Adipose tissue (tissue), 3 donors: ENCODE results near the gene YJU2. TPM values are rescaled to one million over a fixed set of nuclear protein-coding genes. Genes with fewer than 3 reads are reported as not detected.
"Not testable (repeated sequence)": the region's sequence is repeated elsewhere in the genome, so short reads cannot be mapped to it uniquely, and the experiment has no call there.

Source experiments
- H3K27ac ChIP-seq: one replicate; pipeline ENCODE4 v1.5.1; 2013; ENCODE audit warnings: low read depth, low read length
- WGBS, 3 donors: extraction: QIAGEN DNeasy Blood & Tissue Kit; methylation state at CpG; one replicate each; pipeline ENCODE4 v1.1.7; 2013; 5-methylcytosine and 5-hydroxymethylcytosine counted together
- polyA plus RNA-seq, 3 donors: library from polyadenylated mRNA; stranded (reverse); fragments of 200-250 nt; gene quantifications; one replicate each; pipeline ENCODE4 v1.2.3, GENCODE V29; 2013
- donor health status: healthy with polysubstance abuse.
- donor health status: Bipolar disorder and iron deficiency.
- donor health status: healthy.

Gene YJU2
- polyA plus RNA-seq, 3 donors, result 20.9 to 27.1 (median 21.6) TPM

DNA sequence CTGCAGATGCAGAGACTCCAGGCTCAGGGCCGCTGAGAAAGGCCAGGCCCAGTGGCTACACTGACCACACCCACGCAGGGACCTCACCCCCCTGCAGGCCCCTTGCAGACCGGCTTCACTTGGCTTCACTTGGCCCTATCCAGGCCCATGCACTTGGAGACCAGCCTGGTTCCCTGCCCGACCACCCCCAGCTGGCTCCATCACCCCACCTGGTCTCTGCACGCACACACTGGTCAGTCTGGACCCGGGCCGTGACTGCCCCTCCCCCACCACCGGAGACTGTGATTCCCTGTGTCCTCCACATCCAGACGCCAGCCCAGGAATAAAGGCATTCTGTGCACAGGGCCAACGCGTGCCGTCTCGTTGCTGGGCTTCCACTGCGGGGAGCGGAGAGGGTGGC, 22.4 kb upstream of the YJU2 start:
- 64 to 67% (median 66%) methylated on average over 15 of the region's 15 CpGs for WGBS, 3 donors
- no peak overlapping the region for H3K27ac ChIP-seq

DNA sequence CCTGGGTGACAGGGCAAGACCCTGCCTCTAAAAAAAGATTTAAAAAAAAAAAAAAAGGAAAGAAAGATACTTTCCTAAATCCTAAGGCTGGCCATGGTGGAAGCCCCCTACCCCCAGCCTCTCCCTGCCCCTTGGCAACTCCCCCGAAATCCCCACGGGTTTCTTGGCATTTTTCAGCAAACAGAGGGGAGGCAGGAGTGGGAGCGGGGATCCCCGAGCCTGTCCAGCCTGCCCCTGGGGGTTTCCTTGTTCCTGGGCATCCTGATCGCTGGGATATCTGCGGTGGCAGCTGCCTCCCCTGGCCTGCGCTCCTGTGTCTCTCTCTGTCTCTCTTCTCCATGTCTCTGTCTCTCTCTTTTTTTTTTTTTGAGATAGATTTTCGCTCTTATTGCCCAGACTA, 21.0 kb upstream of the YJU2 start:
- 70 to 79% (median 70%) methylated on average over 8 of the region's 8 CpGs for WGBS, 3 donors

DNA sequence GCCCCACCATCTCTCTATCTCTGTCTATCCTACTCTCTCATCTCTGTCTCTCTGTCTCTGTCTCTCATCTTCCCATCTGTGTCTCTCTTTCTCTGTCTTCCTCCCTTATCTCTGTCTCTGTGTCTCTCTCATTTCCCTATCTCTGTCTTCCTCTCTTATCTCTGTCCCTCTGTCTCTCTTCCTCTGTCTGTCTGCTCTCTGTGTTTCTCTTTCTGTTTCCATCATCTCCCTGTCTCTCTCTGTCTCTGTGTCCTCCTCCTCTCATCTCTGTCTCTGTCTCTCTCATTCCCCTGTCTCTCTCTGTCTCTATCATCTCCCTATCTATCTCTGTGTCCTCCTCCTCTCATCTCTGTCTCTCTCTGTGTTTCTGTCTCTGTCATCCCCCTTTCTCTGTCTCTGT, 19.1 kb upstream of the YJU2 start:
- no peak overlapping the region for H3K27ac ChIP-seq

More for the DNA sequence above, 21.0 kb upstream of the YJU2 start:
- no peak overlapping the region for H3K27ac ChIP-seq

DNA sequence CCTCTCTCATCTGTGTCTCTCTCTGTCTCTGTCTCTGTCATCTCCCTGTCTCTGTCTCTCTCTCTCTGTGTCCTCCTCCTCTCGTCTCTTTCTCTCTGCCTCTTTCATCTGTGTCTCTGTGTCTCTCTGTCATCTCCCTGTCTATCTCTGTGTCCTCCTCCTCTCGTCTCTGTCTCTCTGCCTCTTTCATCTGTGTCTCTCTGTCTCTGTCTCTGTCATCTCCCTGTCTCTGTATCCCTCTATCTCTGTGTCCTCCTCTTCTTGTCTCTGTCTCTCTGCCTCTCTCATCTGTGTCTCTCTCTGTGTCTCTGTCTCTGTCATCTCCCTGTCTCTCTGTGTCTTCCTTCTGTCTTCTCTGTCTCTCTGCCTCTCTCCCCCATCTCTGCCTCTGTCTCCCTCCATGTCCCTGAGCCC, 18.1 kb upstream of the YJU2 start:
- H3K27ac ChIP-seq, result no peak overlapping the region
- WGBS, 3 donors, result 61 to 67% (median 61%) methylated on average over 2 of the region's 2 CpGs

DNA sequence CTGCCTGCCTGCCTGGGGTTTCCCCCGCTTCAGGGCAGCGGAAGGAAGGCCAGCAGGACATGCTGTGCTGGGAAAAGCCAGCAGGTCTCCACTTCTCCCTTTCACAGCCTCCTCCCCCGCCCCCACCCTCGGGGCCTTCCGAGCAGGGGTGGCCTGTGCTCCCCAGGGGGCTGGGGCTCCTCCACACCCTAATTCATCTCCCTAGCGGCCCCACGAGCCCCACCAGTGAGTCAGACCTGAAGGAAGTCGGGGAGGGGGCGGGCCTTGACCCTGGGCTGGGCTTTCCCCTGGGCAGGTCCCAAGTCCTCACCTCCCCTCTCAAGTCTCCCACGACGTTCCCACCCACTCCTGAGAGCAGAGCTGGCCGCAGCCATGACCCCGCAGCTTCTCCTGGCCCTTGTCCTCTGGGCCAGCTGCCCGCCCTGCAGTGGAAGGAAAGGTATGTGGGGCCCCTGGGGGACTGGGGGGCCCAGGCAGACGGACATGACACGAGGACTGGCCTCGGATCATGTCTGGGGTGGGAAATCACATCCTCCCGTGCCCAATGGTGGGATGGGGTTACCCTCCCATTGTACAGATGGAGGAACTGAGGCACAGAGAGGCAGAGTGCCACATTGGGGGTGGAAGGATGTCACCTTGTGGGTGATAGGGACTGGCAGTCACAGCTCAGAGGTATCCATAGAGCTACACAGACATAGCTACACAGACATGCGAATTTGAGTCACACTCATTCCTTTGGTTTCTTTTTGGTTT, 17.5 kb upstream of the YJU2 start, which contains the start of gene EBI3:
Gene EBI3, plus strand, starts transcription at position 345 of the 753 bp plus-strand sequence. Its CDS starts 28 bp downstream, at position 373.
- 9 to 14% (median 11%) methylated on average over 19 of the region's 19 CpGs for WGBS, 3 donors
- H3K27ac ChIP-seq, result no peak within 1 kb of the TSS

DNA sequence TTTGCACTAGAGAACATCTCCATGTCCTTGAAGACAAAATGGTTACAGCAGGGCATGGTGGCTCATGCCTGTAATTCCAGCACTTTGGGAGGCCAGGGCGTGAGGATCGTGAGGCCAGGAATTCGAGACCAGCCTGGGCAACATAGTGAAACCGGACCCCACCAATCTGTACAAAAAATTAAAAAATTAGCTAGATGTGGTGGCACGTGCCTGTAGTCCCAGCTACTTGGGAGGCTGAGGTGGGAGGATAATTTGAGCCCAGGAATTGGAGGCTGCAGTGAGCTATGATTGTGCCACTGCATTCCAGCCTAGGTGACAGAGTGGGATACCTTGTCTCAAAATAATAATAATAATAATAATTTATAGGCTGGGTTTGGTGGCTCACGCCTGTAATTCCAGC, 16.6 kb upstream of the YJU2 start:
- 79 to 89% (median 86%) methylated on average over 6 of the region's 6 CpGs for WGBS, 3 donors
- not testable (repeated sequence) for H3K27ac ChIP-seq

DNA sequence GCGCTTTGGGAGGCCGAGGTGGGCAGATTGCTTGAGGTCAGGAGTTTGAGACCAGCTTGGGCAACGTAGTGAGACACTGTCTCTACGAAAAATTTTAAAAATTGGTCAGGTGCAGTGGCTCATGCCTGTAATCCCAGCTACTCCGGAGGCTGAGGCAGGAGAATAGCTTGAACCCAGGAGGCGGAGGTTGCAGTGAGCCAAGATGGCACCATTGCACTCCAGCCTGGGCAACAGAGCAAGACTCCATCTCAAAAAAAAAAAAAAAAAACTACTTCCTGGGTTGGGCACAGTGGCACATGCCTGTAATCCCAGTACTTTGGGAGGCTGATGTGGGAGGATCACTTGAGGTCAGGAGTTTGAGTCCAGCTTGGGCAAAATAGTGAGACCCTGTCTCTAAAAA, 15.4 kb upstream of the YJU2 start:
- not testable (repeated sequence) for H3K27ac ChIP-seq
- 86 to 87% (median 86%) methylated on average over 6 of the region's 6 CpGs for WGBS, 3 donors

DNA sequence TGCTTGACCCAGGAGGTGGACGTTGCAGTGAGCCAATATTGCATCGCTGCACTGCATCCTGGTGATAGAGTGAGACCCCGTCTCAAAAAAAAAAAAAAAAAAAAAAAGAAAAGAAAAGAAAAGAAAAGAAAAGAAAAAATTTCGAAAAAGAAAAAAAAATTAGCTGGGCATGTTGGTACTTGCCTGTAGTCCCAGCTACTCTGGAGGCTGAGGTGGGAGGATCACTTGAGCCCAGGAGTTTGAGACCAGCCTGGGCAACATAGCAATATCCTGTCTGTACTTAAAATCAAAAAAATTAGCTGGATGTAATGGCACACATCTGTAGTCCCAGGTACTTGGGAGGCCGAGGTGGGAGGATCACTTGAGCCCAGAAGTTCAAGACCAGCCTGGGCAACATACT, 14.7 kb upstream of the YJU2 start:
- 71 to 82% (median 78%) methylated on average over 5 of the region's 5 CpGs for whole genome bisulfite sequencing, 3 donors
- H3K27ac ChIP-seq, result not testable (repeated sequence)

DNA sequence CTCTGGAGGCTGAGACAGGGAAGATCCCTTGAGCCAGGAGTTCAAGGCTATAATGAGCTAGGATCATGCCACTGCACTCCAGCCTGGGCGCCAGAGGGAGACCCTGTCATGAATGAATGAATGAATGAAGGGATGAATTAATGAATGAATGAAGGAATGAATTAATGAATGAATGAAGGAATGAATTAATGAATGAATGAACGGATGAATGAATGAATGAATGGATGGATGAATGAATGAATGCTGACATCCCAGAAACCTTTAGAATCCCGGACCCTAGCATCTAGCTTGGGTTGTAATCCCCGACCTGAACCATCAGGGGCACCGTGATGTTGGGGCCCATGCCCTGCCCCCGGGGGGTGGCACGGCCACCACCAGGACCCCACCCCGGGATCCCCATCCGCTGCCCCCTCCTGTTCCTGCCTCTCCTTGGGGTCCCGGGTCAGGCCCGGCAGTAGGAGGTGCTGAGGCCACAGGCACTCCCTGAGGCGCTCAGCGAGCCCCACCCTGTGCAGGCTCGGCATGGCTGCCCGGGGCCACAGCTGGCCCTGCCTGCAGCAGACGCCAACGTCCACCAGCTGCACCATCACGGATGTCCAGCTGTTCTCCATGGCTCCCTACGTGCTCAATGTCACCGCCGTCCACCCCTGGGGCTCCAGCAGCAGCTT, 14.1 kb upstream of the YJU2 start:
- WGBS, 3 donors, result 41 to 56% (median 47%) methylated on average over 21 of the region's 21 CpGs
- no peak overlapping the region for H3K27ac ChIP-seq

DNA sequence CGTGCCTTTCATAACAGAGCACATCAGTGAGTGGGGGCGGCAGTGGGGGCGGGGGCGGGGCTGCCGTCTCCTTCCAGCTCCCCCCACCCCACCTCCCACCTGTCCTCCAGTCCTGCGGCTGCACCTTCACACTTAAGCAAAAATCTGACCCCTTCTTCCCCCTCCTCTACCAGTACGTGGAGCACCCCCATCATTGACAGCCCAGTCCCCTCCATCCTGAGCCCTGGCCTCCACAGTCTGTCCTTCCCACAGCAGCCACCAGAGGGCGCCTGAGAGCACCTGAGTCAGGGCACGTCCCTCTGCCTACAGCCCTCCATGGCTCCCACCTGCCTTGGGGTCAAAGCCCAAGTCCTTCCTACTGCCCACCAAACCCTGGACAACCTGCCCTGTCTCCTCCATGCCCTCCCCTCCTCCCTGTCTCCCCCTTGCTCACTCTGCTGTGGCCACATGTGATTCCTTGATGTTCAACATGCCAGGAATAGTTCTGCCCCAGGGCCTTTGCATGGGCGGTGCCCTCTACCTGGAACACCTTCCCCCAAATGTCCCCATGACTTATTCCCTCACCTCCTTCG, 13.5 kb upstream of the YJU2 start:
- 29 to 36% (median 30%) methylated on average over 11 of the region's 11 CpGs for WGBS, 3 donors

DNA sequence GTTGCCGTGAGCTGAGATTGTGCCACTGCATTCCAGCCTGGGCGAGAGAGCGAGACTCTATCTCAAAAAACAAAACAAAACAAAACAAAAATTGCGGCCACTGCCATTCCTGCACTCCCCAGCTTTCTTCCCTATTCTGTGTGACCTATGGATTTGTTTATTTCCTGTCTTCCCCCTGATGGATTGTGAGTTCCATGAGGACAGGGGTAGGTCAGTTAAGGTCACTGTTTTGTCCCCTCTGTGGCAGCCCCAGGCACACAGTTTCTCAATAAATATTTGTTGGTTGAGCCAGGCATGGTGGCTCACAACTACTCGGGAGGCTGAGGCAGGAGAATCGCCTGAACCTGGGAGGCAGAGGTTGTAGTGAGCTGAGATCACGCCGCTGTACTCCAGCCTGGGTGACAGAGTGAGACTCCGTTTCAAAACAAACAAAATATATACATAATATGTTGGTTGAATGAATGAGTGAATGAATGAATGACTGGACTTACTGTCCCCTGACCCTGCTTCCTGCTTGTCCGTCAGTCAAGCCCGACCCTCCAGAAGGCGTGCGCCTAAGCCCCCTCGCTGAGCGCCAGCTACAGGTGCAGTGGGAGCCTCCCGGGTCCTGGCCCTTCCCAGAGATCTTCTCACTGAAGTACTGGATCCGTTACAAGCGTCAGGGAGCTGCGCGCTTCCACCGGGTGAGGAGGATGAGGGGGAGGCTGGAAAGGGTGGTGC, 12.6 kb upstream of the YJU2 start:
- no peak overlapping the region for H3K27ac ChIP-seq
- WGBS, 3 donors, result 42 to 53% (median 48%) methylated on average over 21 of the region's 21 CpGs

More for the DNA sequence above, 13.5 kb upstream of the YJU2 start:
- no peak overlapping the region for H3K27ac ChIP-seq

DNA sequence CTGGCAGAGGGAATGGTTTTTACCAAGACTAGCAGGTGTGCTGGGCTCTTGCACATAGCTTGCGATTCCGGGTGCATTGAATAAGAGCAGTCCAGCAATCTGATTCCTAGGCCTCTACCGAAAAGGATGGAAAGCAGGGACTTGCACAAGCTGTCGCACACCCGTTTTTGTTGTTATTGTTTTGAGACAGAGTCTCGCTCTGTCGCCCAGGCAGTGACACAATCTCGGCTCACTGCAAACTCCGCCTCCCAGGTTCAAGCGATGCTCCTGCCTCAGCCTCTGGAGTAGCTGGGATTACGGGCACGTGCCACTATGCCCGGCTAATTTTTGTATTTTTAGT, 12.0 kb upstream of the YJU2 start:
- 69 to 73% (median 72%) methylated on average over 13 of the region's 13 CpGs for WGBS, 3 donors
- H3K27ac ChIP-seq, result no peak overlapping the region

DNA sequence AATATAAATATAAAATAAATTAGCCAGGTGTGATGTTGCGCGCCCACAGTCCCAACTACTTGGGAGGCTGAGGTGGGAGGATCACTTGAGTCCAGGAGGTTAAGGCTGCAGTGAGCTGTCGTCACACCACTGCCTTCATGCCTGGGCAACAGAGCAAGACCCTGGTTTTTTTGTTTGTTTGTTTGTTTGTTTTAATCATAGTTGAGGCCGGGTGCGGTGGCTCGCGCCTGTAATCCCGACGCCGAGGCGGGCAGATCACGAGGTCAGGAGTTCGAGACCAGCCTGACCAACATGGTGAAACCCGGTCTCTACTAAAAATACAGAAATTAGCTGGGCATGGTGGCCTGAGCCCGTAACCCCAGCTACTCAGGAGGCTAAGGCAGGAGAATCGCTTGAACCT, 9.4 kb upstream of the YJU2 start:
- H3K27ac ChIP-seq, result not testable (repeated sequence)
- WGBS, 3 donors, result 86 to 94% (median 90%) methylated on average over 16 of the region's 16 CpGs

DNA sequence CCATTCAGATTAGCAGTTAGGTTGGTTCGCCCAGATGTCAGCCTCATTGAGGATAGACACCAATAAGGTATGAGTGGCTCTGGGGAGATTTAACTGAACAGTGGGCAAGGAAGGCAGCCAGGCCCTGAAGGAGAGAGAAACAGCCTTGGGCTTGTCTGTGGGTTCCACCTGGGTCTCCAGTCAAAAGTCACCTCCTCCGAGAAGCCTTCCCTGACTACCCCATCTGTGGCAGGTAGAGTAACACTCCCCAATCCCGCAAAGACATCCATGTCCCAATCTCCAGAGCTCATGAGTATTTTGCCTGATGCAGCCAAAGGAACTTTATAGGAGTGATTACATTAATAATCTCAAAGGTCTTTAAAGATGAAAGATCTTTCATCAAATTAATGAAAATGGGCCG, 8.0 kb upstream of the YJU2 start:
- 88 to 94% (median 90%) methylated on average over 4 of the region's 4 CpGs for WGBS, 3 donors

DNA sequence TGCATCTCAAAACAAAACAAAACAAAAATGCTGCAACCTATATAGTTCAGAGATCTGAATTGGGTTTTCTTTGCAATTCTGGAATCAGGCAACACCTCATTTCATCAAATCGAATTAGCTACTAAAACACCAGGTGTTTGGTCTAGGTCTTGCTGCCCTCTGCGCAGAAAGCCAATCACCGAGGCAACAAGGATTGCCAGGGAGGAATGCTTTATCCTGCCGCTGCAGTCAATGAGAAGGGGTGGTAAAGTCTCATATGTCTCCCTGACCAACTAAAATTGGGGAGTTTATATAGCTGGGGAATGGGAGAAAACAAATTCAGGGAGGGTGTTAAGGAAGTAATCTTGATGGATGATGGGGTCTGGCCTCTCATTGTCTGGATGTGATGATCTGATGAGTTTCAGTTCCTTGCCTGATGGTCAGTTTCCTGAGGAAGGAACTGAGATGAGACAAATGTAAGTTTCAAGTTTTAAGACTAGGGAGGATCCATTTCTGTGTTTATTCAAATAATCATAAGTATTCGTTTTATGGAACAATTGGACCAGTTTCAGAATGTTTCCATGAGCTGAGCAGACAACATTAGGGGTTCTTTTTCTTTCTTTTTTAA, 5.0 kb upstream of the YJU2 start:
- 62 to 74% (median 65%) methylated on average over 5 of the region's 5 CpGs for WGBS, 3 donors

More for the DNA sequence above, 8.0 kb upstream of the YJU2 start:
- H3K27ac ChIP-seq, result no peak overlapping the region

DNA sequence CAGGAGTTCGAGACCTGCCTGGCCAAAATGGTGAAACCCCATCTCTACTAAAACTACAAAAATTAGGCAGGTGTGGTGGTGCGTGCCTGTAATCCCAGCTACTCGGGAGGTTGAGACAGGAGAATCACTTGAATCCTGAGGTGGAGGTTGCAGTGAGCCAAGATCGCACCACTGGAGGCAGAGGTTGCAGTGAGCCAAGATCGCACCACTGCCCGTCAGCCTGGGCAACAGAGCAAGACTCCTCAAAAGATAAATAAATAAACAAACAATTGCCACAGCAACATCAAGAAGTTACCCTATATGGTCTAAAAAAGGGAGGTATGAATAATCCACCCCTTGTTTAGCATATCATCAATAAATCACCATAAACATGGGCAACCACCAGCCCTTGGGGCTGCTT, 942 bp upstream of the YJU2 start:
- H3K27ac ChIP-seq, result not testable (repeated sequence)
- WGBS, 3 donors, result 98 to 99% (median 98%) methylated on average over 6 of the region's 6 CpGs

More for the DNA sequence above, 5.0 kb upstream of the YJU2 start:
- no peak overlapping the region for H3K27ac ChIP-seq

DNA sequence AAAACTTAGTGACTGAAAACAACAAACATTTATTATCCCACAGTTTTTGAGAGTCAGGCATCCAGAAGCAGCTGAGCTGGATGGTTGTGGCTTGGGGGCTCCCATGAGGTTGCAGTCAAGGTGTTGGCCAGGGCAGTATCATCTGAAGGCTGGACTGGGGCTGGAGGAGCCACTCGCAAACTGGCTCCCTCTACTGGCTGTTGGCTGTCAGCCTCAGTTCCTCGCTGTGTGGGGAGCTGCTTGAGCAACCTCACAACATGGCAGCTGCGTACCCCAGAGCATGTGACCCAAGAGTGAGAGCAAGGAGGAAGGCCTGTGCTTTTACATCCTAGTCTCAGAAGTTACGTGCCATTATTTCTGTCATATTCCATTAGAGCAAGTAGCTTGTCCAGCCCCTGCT, 9.7 kb downstream of the YJU2 start:
- no peak overlapping the region for H3K27ac ChIP-seq
- 94 to 96% (median 95%) methylated on average over 4 of the region's 4 CpGs for WGBS, 3 donors

DNA sequence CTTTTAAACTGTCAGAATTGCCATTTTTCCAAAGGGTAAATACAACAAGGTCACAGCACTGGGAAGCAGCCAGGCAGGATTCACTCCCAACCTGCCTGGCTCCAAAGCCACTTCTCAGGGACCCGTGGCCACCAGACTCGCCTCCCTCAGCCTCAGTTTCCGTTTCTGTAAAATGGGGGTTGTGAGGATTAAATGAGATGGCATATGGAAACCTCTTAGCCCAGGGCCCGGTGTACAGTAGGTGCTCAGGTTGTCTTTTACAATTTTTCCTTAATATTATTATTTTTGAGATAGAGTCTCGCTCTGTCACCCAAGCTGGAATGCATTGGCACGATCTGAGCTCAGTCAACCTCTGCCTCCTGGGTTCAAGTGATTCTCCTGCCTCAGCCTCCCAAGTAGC, 10.1 kb downstream of the YJU2 start:
- WGBS, 3 donors, result 91 to 97% (median 91%) methylated on average over 6 of the region's 6 CpGs
- no peak overlapping the region for H3K27ac ChIP-seq

DNA sequence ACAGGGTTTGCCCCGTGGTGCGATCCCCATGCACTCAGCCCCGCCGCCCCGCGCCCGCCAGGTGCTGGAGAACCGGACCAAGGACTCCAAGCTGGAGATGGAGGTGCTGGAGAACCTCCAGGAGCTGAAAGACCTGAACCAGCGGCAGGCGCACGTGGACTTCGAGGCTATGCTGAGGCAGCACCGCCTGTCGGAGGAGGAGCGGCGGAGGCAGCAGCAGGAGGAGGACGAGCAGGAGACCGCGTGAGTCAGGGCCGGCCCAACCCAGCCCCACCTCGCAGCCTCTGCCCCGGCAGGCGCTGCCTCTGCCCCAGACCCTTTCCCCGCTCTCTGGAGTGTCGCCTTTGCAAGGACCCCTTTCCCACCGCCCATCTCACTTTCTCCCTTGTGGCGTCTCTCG, 11.3 kb downstream of the YJU2 start:
- no peak overlapping the region for H3K27ac ChIP-seq
- WGBS, 3 donors, result 93 to 95% (median 94%) methylated on average over 27 to 28 of the region's 28 CpGs
